ENCODE results near the gene WWOX.

DNA sequence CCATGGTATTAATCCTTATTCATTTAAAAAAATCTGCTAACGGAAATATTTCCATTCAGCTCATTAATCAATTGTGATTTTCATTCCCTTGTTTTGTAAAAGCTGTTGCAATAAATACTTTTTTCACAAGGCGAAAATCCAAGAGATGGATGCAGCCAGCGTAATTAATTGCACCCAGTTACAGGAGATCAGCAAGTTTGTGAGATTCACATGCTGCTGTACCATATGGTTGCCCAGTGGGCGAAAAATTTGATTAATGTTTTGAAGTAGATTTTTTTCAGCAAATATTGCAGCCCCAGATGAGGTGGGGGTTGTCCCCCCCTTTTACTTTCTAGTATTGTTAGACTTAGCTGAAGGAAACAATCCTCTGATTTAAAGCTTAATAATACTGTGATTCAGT lies 186.6 kb downstream of the WWOX start:
- TF ChIP-seq POLR2A (IDR thresholded peaks at IDR 0.05) = no peak
- TF ChIP-seq, protein P1, sequence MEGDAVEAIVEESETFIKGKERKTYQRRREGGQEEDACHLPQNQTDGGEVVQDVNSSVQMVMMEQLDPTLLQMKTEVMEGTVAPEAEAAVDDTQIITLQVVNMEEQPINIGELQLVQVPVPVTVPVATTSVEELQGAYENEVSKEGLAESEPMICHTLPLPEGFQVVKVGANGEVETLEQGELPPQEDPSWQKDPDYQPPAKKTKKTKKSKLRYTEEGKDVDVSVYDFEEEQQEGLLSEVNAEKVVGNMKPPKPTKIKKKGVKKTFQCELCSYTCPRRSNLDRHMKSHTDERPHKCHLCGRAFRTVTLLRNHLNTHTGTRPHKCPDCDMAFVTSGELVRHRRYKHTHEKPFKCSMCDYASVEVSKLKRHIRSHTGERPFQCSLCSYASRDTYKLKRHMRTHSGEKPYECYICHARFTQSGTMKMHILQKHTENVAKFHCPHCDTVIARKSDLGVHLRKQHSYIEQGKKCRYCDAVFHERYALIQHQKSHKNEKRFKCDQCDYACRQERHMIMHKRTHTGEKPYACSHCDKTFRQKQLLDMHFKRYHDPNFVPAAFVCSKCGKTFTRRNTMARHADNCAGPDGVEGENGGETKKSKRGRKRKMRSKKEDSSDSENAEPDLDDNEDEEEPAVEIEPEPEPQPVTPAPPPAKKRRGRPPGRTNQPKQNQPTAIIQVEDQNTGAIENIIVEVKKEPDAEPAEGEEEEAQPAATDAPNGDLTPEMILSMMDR (IDR thresholded peaks at IDR 0.05 in 8 of 11, conservative IDR thresholded peaks at IDR 0.05 in 3 of 11) = no peak
